Posterior cingulate gyrus (tissue), 11 donors: ENCODE results near the gene EPG5.
A peak's percentile ranks its signal among the peaks of the same experiment; 100 is the strongest.
"Not testable (repeated sequence)": the region's sequence is repeated elsewhere in the genome, so short reads cannot be mapped to it uniquely, and the experiment has no call there.

ENCODE experiments used
- DNase-seq, 10 donors: peaks; one replicate each; pipeline versions ENCODE4 v3.0.0 to v3.0.0-alpha.2; 2020 to 2021; ENCODE audit warnings: mixed read lengths in 3 of 10
- intact Hi-C: fragments of 100-400 bp; cut with DNase I; formaldehyde crosslinking; loops from one replicate; pipeline ENCODE4 v1.15.1; 2023

The EPG5 gene

DNA sequence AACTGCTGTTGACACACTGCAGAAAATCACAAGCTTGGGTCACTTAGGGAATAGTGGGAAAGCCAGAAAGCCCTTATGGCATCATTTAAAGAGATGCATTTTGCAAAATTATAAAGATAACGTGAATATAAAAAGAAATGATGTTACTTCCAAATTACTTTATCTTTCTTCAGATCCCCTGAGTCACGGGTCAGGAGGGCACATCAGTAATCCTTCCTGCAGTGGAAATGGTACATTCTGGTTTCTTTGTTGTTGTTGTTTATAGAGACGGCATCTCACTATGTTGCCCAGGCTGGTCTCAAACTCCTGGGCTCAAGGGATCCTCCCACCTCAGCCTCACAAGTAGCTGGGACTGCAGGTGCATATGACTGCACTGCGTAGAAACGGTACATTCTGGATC is 9.8 kb upstream of the EPG5 start:
- intact Hi-C loops = loop anchor here (10.0 kb wide), 1 partner anchor 312 kb away; no protein-coding TSS in a partner anchor
- no peak for DNase-seq

DNA sequence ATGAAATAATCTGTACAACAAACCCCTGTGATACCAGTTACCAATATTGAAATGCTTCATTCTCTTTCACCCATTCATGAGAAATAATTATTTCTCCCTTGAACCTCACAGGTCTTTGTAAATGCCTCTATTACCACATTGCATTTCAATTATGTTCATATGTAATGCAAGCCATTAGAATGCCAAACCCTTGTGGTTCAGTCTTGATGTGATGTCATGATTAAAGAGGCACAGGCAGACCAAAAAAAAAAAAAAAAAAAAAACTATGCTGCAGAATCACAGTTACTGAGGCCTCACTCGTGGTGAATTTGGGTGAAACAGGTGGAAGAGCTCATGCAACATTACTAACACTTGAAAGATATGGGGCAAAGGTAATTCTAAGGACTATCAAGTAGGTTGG is 9.4 kb upstream of the EPG5 start:
- no peak for DNase-seq
- intact Hi-C loops = loop anchor here (10.0 kb wide), 1 partner anchor 312 kb away; no protein-coding TSS in a partner anchor

DNA sequence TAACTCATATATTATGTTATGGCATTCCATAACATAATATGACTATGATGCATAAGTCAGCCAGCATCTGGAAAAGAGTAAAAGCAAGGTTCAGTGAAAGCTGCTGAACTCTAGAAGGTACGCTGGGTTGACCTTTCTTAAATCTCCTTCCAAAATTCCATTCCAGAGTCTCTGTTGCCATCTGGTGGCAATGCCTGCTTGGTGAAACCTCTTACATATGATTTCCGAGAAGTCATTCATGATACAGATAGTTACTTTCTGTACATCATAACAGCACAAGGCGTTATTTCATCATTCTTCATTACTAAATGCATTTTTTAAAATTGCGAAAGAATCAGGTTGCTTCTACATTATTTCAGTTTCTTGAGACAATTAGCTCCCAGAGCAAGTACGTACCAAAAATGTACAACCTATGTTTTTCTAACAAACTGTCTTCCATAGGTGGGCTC is 7.0 kb upstream of the EPG5 start:
- intact Hi-C loops = loop anchor here (1.0 to 10.0 kb wide), 3 partner anchors 92 to 309 kb away; no protein-coding TSS in a partner anchor
- DNase-seq = peak in 6 of 10 donors; percentile 22 to 66 (median 56)

DNA sequence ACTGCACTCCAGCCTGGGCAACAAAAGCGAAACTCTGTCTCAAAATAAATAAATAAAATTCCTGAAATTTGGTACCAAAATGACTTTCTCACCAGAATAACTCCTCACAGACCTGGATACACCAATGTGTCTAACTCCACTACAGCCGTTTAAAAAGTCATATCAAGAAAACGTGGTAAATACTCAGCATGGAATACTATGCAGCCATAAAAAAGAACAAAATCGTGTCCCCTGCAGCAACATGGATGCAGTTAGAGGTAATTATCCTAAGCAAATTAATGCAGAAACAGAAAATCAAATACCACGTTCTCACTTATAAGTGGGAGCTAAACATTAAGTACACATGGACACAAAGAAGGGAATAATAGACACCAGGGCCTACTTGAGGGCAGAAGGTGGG is 2.2 kb downstream of the EPG5 start:
- intact Hi-C loops = loop anchor here (5.0 kb wide), 1 partner anchor 107 kb away; the partner anchor contains the start of gene PSTPIP2

DNA sequence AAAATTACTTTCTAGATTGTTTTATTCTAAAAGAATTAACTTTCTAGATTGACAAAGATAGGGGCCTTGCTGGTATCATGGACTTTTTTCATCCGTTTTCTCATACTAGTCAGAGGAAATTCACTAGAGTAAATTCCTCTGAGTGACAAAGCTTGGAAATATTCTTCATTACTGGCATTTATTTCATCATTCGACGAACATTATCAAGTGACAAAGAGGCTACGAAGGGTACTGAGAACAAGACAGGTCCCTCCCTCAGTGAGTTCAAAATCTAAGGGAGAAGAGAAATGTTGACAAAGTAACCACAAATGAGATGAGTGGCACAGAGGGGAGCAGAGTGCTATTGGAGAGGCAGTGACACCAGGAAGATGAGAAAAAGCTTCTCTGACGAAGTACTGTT is 4.3 kb downstream of the EPG5 start:
- DNase-seq = no peak
- intact Hi-C loops = no loop called here

More for the DNA sequence above, 2.2 kb downstream of the EPG5 start:
- DNase-seq = not testable (repeated sequence)

DNA sequence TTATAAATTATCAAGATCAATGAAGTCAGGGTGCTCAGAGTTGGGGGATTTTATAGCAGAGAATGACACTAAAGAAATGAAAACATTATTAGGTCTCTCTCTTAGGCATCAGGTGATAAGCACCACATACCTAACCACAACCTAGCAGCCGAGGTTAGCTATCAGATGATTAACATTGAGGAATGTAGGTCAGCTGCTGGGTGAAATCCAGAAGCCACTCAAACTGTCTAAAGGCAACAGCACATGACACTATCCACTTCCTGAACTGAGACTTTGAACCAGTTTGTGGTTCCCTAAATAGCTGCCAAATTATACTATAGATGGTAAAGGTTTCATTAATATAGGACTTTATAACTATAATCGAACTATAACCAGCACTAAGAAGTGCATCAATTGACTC is 4.7 kb downstream of the EPG5 start:
- intact Hi-C loops = no loop called here
- DNase-seq = no peak

DNA sequence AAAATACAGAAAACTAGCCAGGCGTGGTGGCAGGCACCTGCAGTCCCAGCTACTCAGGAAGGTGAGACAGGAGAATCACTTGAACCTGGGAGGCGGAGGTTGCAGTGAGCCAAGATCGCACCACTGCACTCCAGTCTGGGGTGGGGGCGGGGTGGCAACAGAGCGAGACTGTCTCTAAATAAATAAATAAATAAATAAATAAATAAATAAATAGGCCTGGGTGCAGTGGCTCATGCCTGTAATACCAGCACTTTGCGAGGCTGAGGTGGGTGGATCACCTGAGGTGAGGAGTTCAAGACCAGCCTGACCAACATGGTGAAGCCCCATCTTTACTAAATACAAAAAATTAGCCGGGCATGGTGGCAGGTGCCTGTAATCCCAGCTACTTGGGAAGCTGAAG is 7.6 kb downstream of the EPG5 start:
- intact Hi-C loops, DNase-seq: not testable (repeated sequence)

DNA sequence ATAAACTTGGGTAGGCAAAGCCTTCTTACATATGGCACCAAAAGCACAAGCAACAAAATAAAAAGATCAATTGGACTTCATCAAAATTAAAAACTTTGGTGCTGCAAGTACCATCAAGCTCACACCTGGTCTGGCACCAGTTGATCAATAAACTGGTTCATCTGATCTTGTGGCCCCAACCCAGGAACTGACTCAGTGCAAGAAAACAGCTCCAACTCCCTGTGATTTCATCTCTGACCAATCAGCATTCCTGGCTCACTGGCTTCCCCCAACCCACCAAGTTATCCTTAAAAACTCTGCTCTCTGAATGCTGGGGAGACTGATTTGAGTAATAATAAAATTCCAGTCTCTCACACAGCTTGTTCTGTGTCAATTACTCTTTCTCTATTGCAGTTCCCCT is 8.4 kb downstream of the EPG5 start:
- DNase-seq = no peak
- intact Hi-C loops = no loop called here

DNA sequence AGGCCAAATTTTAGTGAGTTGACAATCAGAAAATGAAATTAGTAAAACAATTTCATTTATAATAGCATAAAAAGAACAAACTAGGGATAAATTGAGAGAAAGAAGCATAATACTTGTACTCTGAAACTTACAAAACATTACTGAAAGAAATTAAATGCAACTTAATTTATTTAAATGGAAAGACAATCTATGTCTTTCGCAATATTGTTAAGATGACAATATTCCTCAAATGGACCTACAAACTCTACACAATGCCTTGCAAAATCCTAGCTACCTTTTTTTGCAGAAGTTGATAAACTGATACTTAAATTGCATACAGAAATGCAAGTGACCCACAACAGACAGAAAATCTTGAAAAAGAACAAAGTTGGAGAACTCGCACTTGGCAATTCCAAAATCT is 9.1 kb downstream of the EPG5 start:
- intact Hi-C loops = no loop called here
- no peak for DNase-seq

DNA sequence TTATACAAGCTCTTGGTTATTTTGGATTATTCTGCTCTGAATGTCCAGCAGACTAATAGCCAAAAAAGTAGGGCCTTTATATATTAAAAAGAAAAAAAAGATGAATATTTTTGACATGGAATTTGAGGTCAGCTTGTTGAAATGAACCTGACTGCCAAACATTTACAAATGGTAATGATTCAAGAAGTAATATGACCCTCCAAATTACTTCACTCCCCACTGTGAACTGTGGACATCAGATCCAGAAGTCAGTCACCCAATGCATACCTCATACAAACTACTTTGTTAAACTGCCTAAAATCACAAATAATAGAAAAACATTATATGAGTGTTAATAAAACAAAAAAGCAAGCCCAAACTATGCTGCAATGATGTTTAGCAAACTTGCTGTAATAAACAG is 10.0 kb downstream of the EPG5 start:
- intact Hi-C loops = no loop called here
- no peak for DNase-seq

DNA sequence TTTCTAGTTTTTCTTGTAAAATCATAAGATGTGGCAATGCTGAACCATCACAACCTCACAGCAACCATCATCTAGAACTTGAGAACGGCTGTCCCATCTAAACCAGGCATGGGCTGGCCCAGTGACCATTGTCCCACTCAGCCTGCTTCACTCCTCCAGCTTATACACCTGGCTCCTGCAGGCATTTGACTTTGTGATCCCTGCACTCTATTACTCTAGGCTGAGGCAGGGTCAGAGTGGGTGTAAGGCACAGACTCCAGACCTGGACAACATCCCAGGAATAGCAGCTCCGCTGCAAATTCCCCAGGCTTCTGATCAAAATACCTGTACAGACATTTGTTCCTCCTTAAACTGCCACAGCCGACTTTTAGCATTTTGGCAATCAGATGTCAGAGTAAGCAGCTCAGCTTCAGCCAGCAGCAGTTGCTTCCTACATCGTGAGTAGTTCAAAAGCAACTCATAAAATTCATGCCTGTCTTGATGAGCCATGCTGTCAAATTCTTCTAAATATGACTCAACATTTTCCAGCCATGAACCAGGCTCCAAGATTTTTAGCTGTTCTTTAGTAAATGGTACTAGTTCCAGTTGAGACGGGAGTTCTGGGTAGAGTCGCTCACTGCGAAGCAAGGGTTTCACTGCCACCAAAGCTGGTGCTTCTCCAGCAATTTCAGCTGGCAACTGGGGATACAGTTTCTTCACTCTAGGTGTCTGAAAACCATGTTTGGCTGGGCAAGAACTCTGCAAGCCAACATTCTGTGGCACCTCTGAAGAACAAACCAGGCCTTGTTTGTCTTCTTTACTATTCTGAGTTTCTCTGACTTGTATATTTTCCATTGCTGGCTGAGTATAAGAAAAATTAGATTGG is 12.8 kb downstream of the EPG5 start:
- peak in 1 of 10 donors; percentile 43 for DNase-seq
- intact Hi-C loops = no loop called here

DNA sequence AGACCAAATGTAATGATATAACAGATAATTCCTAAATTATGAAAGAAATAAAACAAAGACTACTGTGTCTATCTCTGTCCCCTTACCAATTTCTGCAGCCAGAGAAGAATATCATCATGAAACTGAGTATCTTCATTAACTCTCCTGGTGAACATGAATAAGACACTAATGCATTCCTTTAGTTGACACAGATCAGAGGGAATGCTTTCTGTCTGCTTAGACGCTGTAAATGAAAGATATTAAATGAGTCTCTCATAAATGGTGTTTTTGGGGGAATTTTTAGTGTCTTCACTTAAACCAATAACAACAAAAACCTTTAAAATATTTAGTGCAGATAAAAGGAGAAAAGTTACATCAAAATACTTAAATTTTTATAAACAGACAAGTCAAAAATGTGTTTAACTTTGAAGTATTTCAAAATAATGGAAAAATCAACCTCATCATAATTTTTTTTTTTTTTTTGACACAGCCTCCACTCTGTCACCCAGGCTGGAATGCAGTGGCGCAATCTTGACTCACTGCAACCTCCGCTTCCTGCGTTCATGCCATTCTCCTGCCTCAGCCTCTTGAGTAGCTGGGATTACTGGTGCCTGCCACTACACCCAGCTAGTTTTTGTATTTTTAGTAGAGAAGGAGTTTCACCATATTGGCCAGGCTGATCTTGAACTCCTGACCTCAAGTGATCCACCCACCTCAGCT is 16.0 kb downstream of the EPG5 start:
- DNase-seq = no peak
- intact Hi-C loops = no loop called here

DNA sequence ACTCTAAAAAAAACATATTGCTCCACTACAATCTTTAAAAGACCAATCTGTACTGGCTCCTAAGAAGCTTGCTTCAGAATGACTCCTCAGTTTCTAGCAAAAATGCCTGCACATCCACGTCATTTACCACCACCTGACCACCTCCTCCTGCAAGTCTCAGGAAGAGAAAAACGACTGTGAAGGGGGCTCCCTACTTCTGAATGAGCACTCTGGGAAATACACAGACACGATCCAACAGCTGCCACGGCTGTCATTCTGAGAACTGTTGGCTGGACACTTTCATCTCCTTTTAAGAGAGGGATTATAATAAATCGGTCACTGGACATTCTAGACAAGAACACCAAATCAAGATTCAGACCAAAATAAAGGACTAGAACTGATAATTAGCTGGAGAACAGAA is 21.5 kb downstream of the EPG5 start:
- intact Hi-C loops = no loop called here
- DNase-seq = no peak

DNA sequence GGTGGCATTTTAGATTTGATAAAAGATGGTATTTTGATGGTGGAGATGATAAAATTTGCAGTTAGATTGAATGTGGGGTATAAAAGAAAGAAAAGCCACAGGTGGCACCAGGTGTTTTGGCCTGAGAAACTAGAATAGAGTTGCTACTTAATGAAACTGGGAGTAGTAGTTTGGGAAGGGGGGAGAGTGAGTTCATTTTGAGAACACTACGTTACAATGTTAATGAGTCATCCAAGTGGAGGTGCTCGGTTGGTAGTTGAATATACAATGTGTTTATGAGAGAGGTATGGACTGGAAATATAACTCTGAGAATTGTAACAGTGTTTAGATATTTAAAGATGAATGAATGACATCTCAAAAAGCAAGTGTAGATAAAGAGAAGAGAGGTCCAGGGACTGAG is 26.4 kb downstream of the EPG5 start:
- intact Hi-C loops = no loop called here
- DNase-seq = no peak

DNA sequence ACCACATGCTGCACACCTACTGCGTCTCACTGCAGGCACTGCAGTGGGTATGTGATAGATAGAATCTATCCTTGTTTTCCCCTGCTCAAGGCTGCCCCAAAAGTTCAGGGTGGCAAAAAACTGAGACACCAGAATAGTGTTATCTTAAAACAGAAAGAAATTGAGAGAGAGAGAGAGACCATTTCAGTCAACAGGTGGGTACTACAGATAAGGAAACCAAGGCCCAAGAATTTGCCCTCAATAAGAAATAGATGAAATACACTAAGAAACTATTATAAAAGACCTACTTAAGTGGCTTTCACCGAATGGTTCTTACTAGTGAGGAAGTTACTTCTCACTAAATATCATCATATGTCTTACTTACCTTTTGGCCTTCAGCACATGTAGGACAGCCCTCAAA is 27.9 kb downstream of the EPG5 start:
- DNase-seq = no peak
- intact Hi-C loops = no loop called here

DNA sequence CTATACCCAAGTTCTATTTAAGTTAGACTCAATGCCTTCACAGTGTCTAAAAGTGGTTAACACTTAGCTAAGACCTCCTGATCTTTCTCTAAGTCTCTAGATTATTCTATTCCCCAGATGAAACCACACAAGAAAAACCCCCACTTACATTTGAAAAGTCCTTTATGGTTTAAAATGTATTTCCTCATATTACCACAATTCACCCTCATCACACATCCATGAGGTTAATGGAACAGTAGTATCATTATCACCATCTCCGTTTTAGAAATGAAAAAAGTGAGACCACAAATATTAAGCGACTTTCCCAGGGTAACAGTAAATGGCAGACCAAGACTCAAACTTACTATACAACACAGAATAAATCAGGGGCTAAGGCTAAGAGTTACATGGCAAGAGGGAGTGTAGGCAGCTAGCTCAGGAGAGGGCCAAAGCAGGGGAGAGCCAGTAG is 28.6 kb downstream of the EPG5 start:
- intact Hi-C loops = no loop called here
- DNase-seq = no peak

DNA sequence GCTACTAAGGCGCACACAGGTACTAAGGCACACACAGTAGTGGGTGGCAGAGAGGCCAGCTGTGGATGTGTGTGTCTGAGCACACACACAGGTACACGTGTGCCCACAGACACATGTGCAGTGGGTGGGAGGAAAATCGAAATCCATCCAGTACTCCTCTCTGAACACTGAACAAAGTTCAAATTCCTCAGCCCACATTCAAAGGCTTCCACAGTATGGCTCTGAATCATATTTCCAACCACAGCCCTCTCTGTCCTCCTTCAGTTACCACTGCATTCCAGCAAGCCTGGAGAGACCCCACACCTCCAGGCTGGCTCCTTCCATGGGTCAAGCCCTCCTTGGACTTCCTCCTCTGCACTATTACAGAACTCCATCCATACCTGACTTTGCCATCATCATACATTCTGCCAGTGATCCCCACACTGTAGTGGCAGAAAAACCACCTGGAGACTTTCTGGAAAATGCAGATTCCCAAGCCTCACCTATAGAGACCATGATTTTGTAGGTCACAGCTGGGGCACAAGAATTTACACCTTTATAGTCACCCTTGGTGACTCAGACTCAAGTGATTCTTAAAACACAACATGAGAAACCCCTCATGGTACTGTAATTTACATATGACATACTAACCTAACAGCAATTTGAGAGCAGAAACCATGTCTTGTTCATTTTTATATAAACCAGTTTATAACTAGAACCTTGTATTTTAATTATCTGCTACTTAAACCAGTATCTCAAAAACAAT is 31.4 kb downstream of the EPG5 start:
- intact Hi-C loops = no loop called here
- no peak for DNase-seq

DNA sequence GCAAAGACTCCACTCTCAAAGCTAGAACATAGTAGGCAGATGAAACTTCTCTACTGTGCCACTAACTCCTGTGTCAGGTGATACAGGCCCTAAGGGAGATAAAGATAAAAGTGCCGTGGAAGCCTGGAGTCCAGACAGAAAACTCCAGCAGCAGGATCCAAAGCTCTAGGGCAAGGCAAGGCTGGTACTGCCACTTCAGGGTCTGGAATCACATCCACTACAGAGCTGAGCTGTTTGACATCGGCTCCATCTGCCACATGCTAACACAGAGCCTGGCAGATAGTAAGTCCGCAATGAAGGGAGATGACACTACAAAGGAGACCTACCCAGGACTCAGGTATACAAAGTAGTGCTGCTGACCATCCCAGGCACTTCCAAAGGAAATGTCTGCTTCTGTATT is 34.4 kb downstream of the EPG5 start:
- intact Hi-C loops = no loop called here
- no peak for DNase-seq

DNA sequence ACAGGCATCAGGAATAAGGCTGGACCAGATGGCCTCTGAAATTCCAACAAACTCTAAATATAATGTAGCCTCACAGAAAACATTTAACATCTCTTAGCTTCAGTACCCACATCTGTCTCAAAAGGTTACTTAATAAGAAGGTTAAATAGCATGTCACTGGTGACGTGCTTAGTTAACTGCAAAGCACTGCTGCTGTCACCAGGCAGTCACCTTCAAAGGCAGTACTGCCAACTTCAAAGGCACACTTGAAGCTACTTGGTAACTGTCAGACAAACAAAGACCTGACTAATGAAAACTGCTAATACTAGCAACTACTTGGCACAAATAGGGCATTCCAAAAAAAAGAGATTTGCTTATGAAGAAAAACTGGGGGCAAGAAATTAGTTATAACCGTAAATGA is 36.2 kb downstream of the EPG5 start:
- DNase-seq = no peak
- intact Hi-C loops = no loop called here

DNA sequence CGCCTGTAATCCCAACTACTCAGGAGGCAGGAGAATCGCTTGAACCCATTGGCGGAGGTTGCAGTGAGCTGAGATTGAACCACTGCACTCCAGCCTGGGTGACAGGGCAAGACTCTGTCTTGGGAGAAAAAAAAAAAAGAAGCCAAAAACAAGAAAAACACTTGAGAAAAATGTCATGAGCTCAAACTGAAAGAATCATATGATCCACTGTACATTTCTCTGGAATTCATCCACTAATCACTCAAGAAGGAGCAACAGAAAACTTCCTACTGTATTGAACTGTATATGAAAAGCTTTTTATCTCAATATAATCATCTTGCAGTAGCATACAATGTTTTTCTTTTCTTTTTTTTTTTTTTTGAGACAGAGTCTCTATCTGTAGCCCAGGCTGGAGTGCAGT is 40.4 kb downstream of the EPG5 start:
- intact Hi-C loops = no loop called here
- no peak for DNase-seq

DNA sequence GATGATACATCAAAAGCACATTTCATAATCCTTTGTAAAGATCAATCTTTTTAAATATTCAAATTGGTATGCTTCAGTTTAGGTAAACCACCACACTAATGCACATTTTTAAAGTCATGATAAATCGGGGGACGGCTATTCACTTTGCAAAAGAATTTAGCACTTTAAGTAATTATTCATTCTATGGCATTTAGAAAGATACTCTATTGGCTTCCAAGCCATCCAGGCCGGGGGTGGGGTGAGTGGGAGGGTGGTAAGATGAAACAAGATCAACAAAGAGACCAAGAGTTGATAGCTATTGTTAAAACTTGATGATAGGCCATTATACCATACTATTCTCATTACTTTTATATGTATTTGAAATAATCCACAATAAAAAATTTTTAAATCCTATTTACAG is 41.0 kb downstream of the EPG5 start:
- intact Hi-C loops = no loop called here
- DNase-seq = no peak
